ENCODE results near the gene TFDP1.

DNA sequence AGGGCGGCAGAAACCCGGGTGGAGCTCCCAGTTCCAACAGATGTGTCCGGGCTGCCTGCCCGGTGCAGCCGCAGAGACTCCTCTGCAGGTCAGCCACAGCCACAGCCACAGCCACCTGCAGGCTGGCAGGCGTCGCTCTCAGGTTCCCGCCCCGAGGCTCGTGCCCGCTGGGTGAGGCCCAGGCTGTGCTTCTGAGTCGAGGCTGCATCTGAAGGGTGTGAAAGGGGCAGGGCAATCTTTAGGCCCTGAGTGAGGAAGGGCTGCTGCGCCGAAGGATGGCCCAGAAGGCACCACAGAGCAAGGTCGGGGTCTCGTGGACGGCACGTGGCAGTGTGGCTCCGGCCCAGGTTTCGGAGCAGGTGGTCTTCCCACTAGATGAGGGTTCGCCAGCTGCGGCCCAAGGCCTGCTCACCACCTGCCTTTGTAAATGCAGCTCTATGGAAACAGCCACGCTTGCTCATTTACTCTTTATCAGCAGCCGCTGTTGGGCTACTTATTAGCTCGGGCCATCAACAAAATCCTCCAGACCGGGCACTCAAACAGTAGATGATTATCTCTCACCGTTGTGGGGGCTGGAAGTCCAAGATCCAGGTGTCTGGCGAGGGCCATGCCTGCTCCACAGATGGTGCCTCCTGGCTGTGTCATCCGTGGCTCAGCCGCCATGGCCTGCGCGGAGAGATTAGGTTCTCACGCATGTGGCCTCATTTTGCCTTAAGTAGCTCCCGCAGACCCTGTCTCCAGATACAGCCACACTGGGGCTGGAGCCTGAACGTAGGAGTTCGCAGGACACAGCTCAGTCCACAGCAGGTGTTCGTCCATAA is 40.3 kb upstream of the TFDP1 start:
- TF ChIP-seq, protein P1, sequence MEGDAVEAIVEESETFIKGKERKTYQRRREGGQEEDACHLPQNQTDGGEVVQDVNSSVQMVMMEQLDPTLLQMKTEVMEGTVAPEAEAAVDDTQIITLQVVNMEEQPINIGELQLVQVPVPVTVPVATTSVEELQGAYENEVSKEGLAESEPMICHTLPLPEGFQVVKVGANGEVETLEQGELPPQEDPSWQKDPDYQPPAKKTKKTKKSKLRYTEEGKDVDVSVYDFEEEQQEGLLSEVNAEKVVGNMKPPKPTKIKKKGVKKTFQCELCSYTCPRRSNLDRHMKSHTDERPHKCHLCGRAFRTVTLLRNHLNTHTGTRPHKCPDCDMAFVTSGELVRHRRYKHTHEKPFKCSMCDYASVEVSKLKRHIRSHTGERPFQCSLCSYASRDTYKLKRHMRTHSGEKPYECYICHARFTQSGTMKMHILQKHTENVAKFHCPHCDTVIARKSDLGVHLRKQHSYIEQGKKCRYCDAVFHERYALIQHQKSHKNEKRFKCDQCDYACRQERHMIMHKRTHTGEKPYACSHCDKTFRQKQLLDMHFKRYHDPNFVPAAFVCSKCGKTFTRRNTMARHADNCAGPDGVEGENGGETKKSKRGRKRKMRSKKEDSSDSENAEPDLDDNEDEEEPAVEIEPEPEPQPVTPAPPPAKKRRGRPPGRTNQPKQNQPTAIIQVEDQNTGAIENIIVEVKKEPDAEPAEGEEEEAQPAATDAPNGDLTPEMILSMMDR (conservative IDR thresholded peaks at IDR 0.05 in 1 of 2, IDR thresholded peaks at IDR 0.05 in 1 of 2; ENCODE audit: low read depth in 1 of 2, low read length in 2 of 2) = no peak
- no peak for TF ChIP-seq EZH2 (IDR thresholded peaks at IDR 0.05; ENCODE audit: low read length, missing control alignments)

All from fibroblast of lung (primary cell).